ENCODE measurements around the gene TMEM154.

The TMEM154 gene

GRCh38 chr4:152715076-152715475, 35.3 kb upstream of the TMEM154 start:
- Histone ChIP-seq H3K23ac (ENCODE audit: low read length in 2 of 2) (no peak overlapping the region), H3K4me1 (ENCODE audit: control insufficient read depth, insufficient read depth, low read depth, low read length) (no peaks in the 10 kb centered on the region), H3K14ac (ENCODE audit: low read length in 2 of 2) (no peak overlapping the region), H2BK5ac (ENCODE audit: low read depth, low read length, poor library complexity, severe bottlenecking) (no peak overlapping the region), H3K18ac (ENCODE audit: low read depth in 1 of 2, low read length in 2 of 2) (no peak overlapping the region), H3K36me3 (ENCODE audit: control insufficient read depth in 1 of 2, insufficient read depth in 2 of 2, low read depth in 1 of 2, low read length in 2 of 2) (no peaks in the 10 kb centered on the region), H3K4ac (ENCODE audit: low read depth in 1 of 2, low read length in 2 of 2) (no peak overlapping the region), H4K91ac (ENCODE audit: low read length) (no peak overlapping the region), H2BK120ac (ENCODE audit: low read depth, low read length) (no peak overlapping the region), H3K4me2 (ENCODE audit: low read length, poor library complexity, severe bottlenecking) (no peak overlapping the region), H2BK15ac (ENCODE audit: low read depth, poor library complexity, severe bottlenecking) (no peak overlapping the region), H3K9me3 (ENCODE audit: control insufficient read depth, low read length) (peaks cover 21% of the 10 kb centered on the region), H2AK5ac (ENCODE audit: low read length, severe bottlenecking) (no peak overlapping the region), H3K27ac (ENCODE audit: low read length, poor library complexity, severe bottlenecking) (no peak overlapping the region), H3K9ac (ENCODE audit: low read length) (no peak overlapping the region), H2BK12ac (ENCODE audit: low read length in 2 of 2) (no peak overlapping the region), H2AFZ (ENCODE audit: low read depth, low read length) (no peak overlapping the region), H3K79me1 (replicated peaks; ENCODE audit: low read length, poor library complexity, severe bottlenecking) (no peaks in the 10 kb centered on the region), H4K8ac (ENCODE audit: low read length) (peak overlapping the region; percentile 53), H3K27me3 (ENCODE audit: control insufficient read depth in 1 of 2, insufficient read depth in 1 of 2, low read length in 2 of 2) (peaks cover 0 to 18% of the 10 kb centered on the region in 2 experiments), H3K4me3 (ENCODE audit: insufficient read depth in 1 of 2, low read depth in 1 of 2, low read length in 2 of 2) (no peak overlapping the region)
- 96% methylated on average over 6 of the region's 6 CpGs for WGBS
- no peak for DNase-seq

DNA sequence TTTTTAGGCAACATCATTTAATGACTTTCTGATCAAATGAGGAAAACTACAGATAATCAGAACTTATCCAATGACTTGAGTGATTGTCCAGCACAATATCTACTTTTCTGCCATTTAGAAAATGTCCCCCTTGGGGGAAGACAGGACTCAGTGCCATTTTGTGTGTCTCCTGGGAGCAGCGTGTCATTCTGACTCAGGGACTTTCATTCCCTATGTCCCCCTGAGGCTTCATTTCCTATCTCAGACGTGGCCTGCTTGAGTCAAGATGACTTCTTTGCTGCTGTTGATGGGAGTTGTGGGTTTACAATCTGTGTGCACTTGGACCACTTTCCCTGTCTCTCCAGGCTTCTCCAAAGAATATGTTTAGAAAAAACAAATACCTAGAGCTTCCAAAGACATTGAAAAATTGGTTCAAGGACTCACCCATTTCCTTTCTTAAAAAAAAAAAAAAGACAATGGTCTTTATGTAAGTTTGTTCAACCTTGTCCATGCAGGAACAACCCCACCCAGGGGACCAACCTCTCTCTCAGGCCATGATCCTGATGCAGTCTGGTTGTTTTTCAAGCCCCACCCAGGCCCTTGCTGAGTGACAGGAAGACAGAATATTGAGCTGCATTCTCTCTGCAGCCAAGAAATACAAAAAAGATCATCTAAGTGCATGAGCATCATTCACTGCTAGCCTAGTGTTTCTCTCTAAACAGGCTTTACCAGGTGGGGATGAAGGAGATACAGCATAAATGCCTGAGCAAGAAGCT, 34.3 kb upstream of the TMEM154 start:
- Histone ChIP-seq H3K27me3 (ENCODE audit: control insufficient read depth in 1 of 2, insufficient read depth in 1 of 2, low read length in 2 of 2) (peaks cover 0 to 8% of the 10 kb centered on the region in 2 experiments), H3K4me2 (ENCODE audit: low read length, poor library complexity, severe bottlenecking) (no peak overlapping the region), H3K4ac (ENCODE audit: low read depth in 1 of 2, low read length in 2 of 2) (no peak overlapping the region), H3K9me3 (ENCODE audit: control insufficient read depth, low read length) (peaks cover 21% of the 10 kb centered on the region), H2AFZ (ENCODE audit: low read depth, low read length) (no peak overlapping the region), H3K36me3 (ENCODE audit: control insufficient read depth in 1 of 2, insufficient read depth in 2 of 2, low read depth in 1 of 2, low read length in 2 of 2) (no peaks in the 10 kb centered on the region), H2BK5ac (ENCODE audit: low read depth, low read length, poor library complexity, severe bottlenecking) (no peak overlapping the region), H3K4me3 (ENCODE audit: insufficient read depth in 1 of 2, low read depth in 1 of 2, low read length in 2 of 2) (no peak overlapping the region), H3K9ac (ENCODE audit: low read length) (no peak overlapping the region), H3K23ac (ENCODE audit: low read length in 2 of 2) (no peak overlapping the region), H4K8ac (ENCODE audit: low read length) (no peak overlapping the region), H3K18ac (ENCODE audit: low read depth in 1 of 2, low read length in 2 of 2) (no peak overlapping the region), H2AK5ac (ENCODE audit: low read length, severe bottlenecking) (no peak overlapping the region), H4K91ac (ENCODE audit: low read length) (no peak overlapping the region), H2BK15ac (ENCODE audit: low read depth, poor library complexity, severe bottlenecking) (no peak overlapping the region), H2BK12ac (ENCODE audit: low read length in 2 of 2) (no peak overlapping the region), H3K14ac (ENCODE audit: low read length in 2 of 2) (no peak overlapping the region), H3K27ac (ENCODE audit: low read length, poor library complexity, severe bottlenecking) (no peak overlapping the region), H2BK120ac (ENCODE audit: low read depth, low read length) (no peak overlapping the region), H3K4me1 (ENCODE audit: control insufficient read depth, insufficient read depth, low read depth, low read length) (no peaks in the 10 kb centered on the region), H3K79me1 (replicated peaks; ENCODE audit: low read length, poor library complexity, severe bottlenecking) (no peaks in the 10 kb centered on the region)
- DNase-seq = no peak
- 67% methylated on average over 1 of the region's 2 CpGs for WGBS

DNA sequence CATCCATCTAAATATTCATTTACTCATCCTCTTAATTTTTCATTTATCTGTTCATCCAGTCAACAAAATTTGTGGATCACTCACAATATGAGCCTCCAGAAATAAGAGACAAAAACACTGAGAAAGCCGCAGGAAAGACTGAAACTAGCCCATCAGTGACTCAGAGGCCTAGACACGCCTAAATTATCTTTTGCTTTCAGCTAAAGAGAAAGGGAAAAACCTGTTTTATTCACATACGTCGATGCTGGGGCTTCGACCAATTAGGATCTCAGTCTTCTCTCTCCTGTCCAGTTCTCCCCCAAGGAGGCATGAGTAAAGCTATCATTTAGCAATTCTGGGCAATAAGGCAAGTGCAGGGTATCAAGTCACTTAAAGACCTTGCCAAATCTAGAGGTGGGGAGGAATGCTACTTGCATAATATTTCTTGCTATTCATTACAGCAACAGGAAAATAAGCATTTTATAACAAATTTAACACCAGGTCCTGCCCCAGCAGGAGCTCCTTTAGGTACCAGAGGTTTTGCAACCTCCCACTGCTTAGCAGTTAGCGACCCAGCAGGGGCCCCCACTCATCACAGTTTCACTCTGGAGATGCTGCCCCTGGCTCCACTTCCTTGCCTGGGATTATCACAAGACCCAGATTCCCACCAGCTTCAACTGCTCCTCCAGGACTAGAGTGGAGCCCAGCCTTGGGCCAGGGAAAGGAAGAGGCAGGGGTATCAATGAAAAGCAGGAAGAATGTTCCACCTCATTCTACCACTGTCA, 30.1 kb upstream of the TMEM154 start:
- Histone ChIP-seq H4K8ac (ENCODE audit: low read length) (no peak overlapping the region), H3K4me2 (ENCODE audit: low read length, poor library complexity, severe bottlenecking) (no peak overlapping the region)

DNA sequence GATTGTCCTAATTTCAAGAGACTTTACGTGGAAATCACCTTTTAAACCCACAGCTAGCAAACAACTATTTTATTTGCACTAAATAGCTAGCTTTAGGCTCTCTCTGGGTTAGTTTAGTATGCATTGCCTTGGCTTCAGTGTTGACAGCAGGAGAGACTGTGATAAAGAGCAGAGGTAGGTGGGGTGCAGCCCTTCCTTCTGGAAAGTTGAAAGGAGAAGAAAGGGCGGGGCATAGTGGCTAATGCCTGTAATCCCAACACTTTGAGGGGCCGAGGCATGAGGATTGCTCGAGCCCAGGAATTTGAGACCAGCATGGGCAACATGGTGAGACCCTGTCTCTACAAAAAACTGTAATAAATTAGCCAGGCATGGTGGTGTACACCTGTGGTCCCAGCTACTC, 29.0 kb upstream of the TMEM154 start:
- no peaks in the 10 kb centered on the region for H3K4me1 ChIP-seq (ENCODE audit: control insufficient read depth, insufficient read depth, low read depth, low read length)
- H2AK5ac ChIP-seq (ENCODE audit: low read length, severe bottlenecking) = no peak overlapping the region
- peaks cover 26% of the 10 kb centered on the region for H3K9me3 ChIP-seq (ENCODE audit: control insufficient read depth, low read length)
- no peak overlapping the region for H3K9ac ChIP-seq (ENCODE audit: low read length)
- no peak for DNase-seq
- H3K4ac ChIP-seq (ENCODE audit: low read depth in 1 of 2, low read length in 2 of 2) = no peak overlapping the region
- no peak overlapping the region for H2BK120ac ChIP-seq (ENCODE audit: low read depth, low read length)
- no peak overlapping the region for H4K91ac ChIP-seq (ENCODE audit: low read length)
- H3K4me2 ChIP-seq (ENCODE audit: low read length, poor library complexity, severe bottlenecking) = no peak overlapping the region
- H3K27ac ChIP-seq (ENCODE audit: low read length, poor library complexity, severe bottlenecking) = no peak overlapping the region
- H3K4me3 ChIP-seq (ENCODE audit: insufficient read depth in 1 of 2, low read depth in 1 of 2, low read length in 2 of 2) = no peak overlapping the region
- H3K23ac ChIP-seq (ENCODE audit: low read length in 2 of 2) = no peak overlapping the region
- H3K18ac ChIP-seq (ENCODE audit: low read depth in 1 of 2, low read length in 2 of 2) = no peak overlapping the region
- no peak overlapping the region for H2BK15ac ChIP-seq (ENCODE audit: low read depth, poor library complexity, severe bottlenecking)
- no peak overlapping the region for H2BK12ac ChIP-seq (ENCODE audit: low read length in 2 of 2)
- no peaks in the 10 kb centered on the region for H3K79me1 ChIP-seq (replicated peaks; ENCODE audit: low read length, poor library complexity, severe bottlenecking)
- H4K8ac ChIP-seq (ENCODE audit: low read length) = no peak overlapping the region
- WGBS = 39% methylated on average over 3 of the region's 4 CpGs
- no peaks in the 10 kb centered on the region for H3K36me3 ChIP-seq (ENCODE audit: control insufficient read depth in 1 of 2, insufficient read depth in 2 of 2, low read depth in 1 of 2, low read length in 2 of 2)
- no peak overlapping the region for H2AFZ ChIP-seq (ENCODE audit: low read depth, low read length)
- H3K27me3 ChIP-seq (ENCODE audit: control insufficient read depth in 1 of 2, insufficient read depth in 1 of 2, low read length in 2 of 2) = no peaks in the 10 kb centered on the region
- H3K14ac ChIP-seq (ENCODE audit: low read length in 2 of 2) = no peak overlapping the region
- H2BK5ac ChIP-seq (ENCODE audit: low read depth, low read length, poor library complexity, severe bottlenecking) = no peak overlapping the region

More for the DNA sequence above, 30.1 kb upstream of the TMEM154 start:
- H2BK12ac ChIP-seq (ENCODE audit: low read length in 2 of 2) = no peak overlapping the region
- H3K9me3 ChIP-seq (ENCODE audit: control insufficient read depth, low read length) = peaks cover 25% of the 10 kb centered on the region
- H2BK120ac ChIP-seq (ENCODE audit: low read depth, low read length) = no peak overlapping the region
- DNase-seq = no peak
- no peak overlapping the region for H3K14ac ChIP-seq (ENCODE audit: low read length in 2 of 2)
- H2BK5ac ChIP-seq (ENCODE audit: low read depth, low read length, poor library complexity, severe bottlenecking) = no peak overlapping the region
- H2AK5ac ChIP-seq (ENCODE audit: low read length, severe bottlenecking) = no peak overlapping the region
- WGBS = 73% methylated on average over 6 of the region's 6 CpGs
- H3K79me1 ChIP-seq (replicated peaks; ENCODE audit: low read length, poor library complexity, severe bottlenecking) = no peaks in the 10 kb centered on the region
- no peak overlapping the region for H3K18ac ChIP-seq (ENCODE audit: low read depth in 1 of 2, low read length in 2 of 2)
- no peak overlapping the region for H3K4ac ChIP-seq (ENCODE audit: low read depth in 1 of 2, low read length in 2 of 2)
- no peak overlapping the region for H3K27ac ChIP-seq (ENCODE audit: low read length, poor library complexity, severe bottlenecking)
- no peak overlapping the region for H4K91ac ChIP-seq (ENCODE audit: low read length)
- H3K27me3 ChIP-seq (ENCODE audit: control insufficient read depth in 1 of 2, insufficient read depth in 1 of 2, low read length in 2 of 2) = no peaks in the 10 kb centered on the region
- no peaks in the 10 kb centered on the region for H3K36me3 ChIP-seq (ENCODE audit: control insufficient read depth in 1 of 2, insufficient read depth in 2 of 2, low read depth in 1 of 2, low read length in 2 of 2)
- no peak overlapping the region for H2AFZ ChIP-seq (ENCODE audit: low read depth, low read length)
- H3K4me1 ChIP-seq (ENCODE audit: control insufficient read depth, insufficient read depth, low read depth, low read length) = no peaks in the 10 kb centered on the region
- no peak overlapping the region for H3K9ac ChIP-seq (ENCODE audit: low read length)
- H3K4me3 ChIP-seq (ENCODE audit: insufficient read depth in 1 of 2, low read depth in 1 of 2, low read length in 2 of 2) = no peak overlapping the region
- H3K23ac ChIP-seq (ENCODE audit: low read length in 2 of 2) = no peak overlapping the region
- H2BK15ac ChIP-seq (ENCODE audit: low read depth, poor library complexity, severe bottlenecking) = no peak overlapping the region
